NB4 (cell line): ENCODE measurements around the gene P4HA1.

ENCODE experiments used
- CTCF ChIP-seq: IDR thresholded peaks from one replicate; pipeline ENCODE4 v1.5.1; 2012; ENCODE audit warnings: low read depth, low read length
- MAX ChIP-seq: IDR thresholded peaks from 2 replicates; pipeline ENCODE4 v1.6.1; 2011; ENCODE audit warnings: low read depth, low read length
- MYC ChIP-seq: IDR thresholded peaks from 2 replicates; pipeline ENCODE4 v1.6.1; 2011; ENCODE audit warnings: low read depth, low read length
- POLR2A ChIP-seq: IDR thresholded peaks from 2 replicates; pipeline ENCODE4 v1.6.1; 2011; ENCODE audit warnings: mild to moderate bottlenecking; ENCODE audit not compliant: insufficient read length; ENCODE audit errors: extremely low read depth

- TF ChIP-seq MAX (no peak), CTCF (no peak), POLR2A (no peak), MYC (no peak)
These were observed 2.5 kb upstream of the P4HA1 start for GRCh38 chr10:73099141-73099540.
